HepG2 (cell line): ENCODE data around the gene NDUFB8. TPM values are rescaled to one million over a fixed set of nuclear protein-coding genes. Genes with fewer than 3 reads are reported as not detected.

ENCODE experiments used
- ATAC-seq: fragments of 200-7000 bp; cut with Tn5 transposase; 3 replicates; pipeline ENCODE4 v1.9.1; 2020; ENCODE audit warnings: mild to moderate bottlenecking, moderate library complexity
- BruUV-seq: library from RNA; stranded (reverse); fragments of 400-500 nt; replicated peaks from 2 replicates; lab custom pipeline; 2021; lab: Mats Ljungman, UMichigan
- CTCF ChIA-PET: fragments of 300-600 bp; formaldehyde crosslinking; extraction: SDS; loops from one replicate; lab custom pipeline; 2021; ENCODE audit warnings: low total read pairs, inconsistent platforms, low intra/inter-chr PET ratio; lab: Yijun Ruan, JAX
- POLR2A ChIA-PET: fragments of 350-600 bp; sonication (Branson Sonifier 250); formaldehyde crosslinking; loops from one replicate; lab custom pipeline; 2020; ENCODE audit warnings: antibody characterized with exemption, inconsistent platforms; lab: Yijun Ruan, JAX
- DNase-seq: peaks from one replicate; pipeline ENCODE4 v3.0.0-alpha.2; 2015; ENCODE audit warnings: low spot score
- FAIRE-seq: peaks from 3 replicates; lab custom pipeline; 2011; peaks lifted over from hg19 to GRCh38; lab: Jason Lieb, UNC
- H2AFZ ChIP-seq: one replicate; pipeline ENCODE4 v1.6.1; 2011; ENCODE audit warnings: low read length, inconsistent platforms
- H3K27ac ChIP-seq: fragments of 300-600 bp; 3 replicates; pipeline ENCODE4 v1.8.0; 2011; ENCODE audit warnings: mixed run types, mild to moderate bottlenecking, mixed read lengths, low read length, inconsistent platforms; ENCODE audit not compliant: insufficient read depth; ENCODE audit errors: extremely low read length
- H3K27me3 ChIP-seq, 2 experiments: fragments of 200-600 bp in 1 of 2; 2 replicates in 1 of 2; 3 replicates in 1 of 2; pipeline versions ENCODE4 v1.6.0 to v1.8.0; 2011; ENCODE audit warnings: low read length in 2 of 2, mild to moderate bottlenecking in 2 of 2, moderate library complexity in 2 of 2, inconsistent platforms in 1 of 2; ENCODE audit not compliant: insufficient read depth in 2 of 2, control insufficient read depth in 1 of 2
- H3K36me3 ChIP-seq, 2 experiments: fragments of 200-600 bp in 1 of 2; replicated peaks in 1 of 2; 2 replicates in 1 of 2; 3 replicates in 1 of 2; pipeline versions ENCODE4 v1.5.1 to v1.8.0; 2011; ENCODE audit warnings: low read length in 2 of 2, inconsistent platforms in 1 of 2; ENCODE audit not compliant: insufficient read depth in 2 of 2, control insufficient read depth in 1 of 2
- H3K4me1 ChIP-seq: 2 replicates; pipeline ENCODE4 v1.5.1; 2012; ENCODE audit warnings: low read length, inconsistent platforms; ENCODE audit not compliant: insufficient read depth
- H3K4me2 ChIP-seq: 2 replicates; pipeline ENCODE4 v1.6.0; 2011; ENCODE audit warnings: low read depth, low read length, inconsistent platforms
- H3K4me3 ChIP-seq, 3 experiments: fragments of 200-600 bp in 1 of 3; sonication (generic), shearing (Covaris generic) in 1 of 3; replicated peaks in 1 of 3; 2 replicates each; pipeline ENCODE4 v1.5.1; 2011 to 2016; ENCODE audit warnings: low read length in 3 of 3, inconsistent platforms in 2 of 3, low read depth in 2 of 3, mild to moderate bottlenecking in 2 of 3, control low read depth in 1 of 3, mixed read lengths in 1 of 3; ENCODE audit not compliant: insufficient read depth in 1 of 3
- H3K79me2 ChIP-seq: one replicate; pipeline ENCODE4 v1.6.1; 2011; ENCODE audit warnings: low read length, inconsistent platforms; ENCODE audit not compliant: insufficient read depth
- H3K9ac ChIP-seq: 2 replicates; pipeline ENCODE4 v1.6.0; 2011; ENCODE audit warnings: mild to moderate bottlenecking, low read depth, low read length, inconsistent platforms; ENCODE audit not compliant: insufficient read depth
- H3K9me3 ChIP-seq: 2 replicates; pipeline ENCODE4 v1.5.1; 2012; ENCODE audit warnings: mild to moderate bottlenecking, low read length
- H4K20me1 ChIP-seq: 2 replicates; pipeline ENCODE4 v1.6.0; 2011; ENCODE audit warnings: inconsistent platforms, mild to moderate bottlenecking, low read length, moderate library complexity; ENCODE audit not compliant: insufficient read depth
- AGO2 ChIP-seq: fragments of 200-400 bp; formaldehyde crosslinking; optimal IDR thresholded peaks from 2 replicates; pipeline ENCODE3; 2017; ENCODE audit warnings: mild to moderate bottlenecking, low read depth, low read length, moderate library complexity
- MBD4 ChIP-seq: IDR thresholded peaks from 2 replicates; pipeline ENCODE4 v1.6.1; 2012; ENCODE audit warnings: low read length, inconsistent platforms, borderline replicate concordance
- NFIB ChIP-seq: sonication (generic); formaldehyde crosslinking; IDR thresholded peaks from 2 replicates; pipeline ENCODE4 v1.9.0; 2021; ENCODE audit warnings: missing genetic modification reagents, mild to moderate bottlenecking, borderline replicate concordance
- ZBTB20 ChIP-seq: sonication (generic); formaldehyde crosslinking; IDR thresholded peaks from 2 replicates; pipeline ENCODE4 v1.8.1; 2023; ENCODE audit warnings: missing genetic modification reagents, low read depth, mild to moderate bottlenecking, borderline replicate concordance
- ZNF121 ChIP-seq: sonication (generic); formaldehyde crosslinking; IDR thresholded peaks from 2 replicates; pipeline ENCODE4 v1.5.0; 2020; ENCODE audit warnings: mild to moderate bottlenecking, missing genetic modification reagents
- ZNF264 ChIP-seq: sonication (generic); formaldehyde crosslinking; IDR thresholded peaks from 2 replicates; pipeline ENCODE4 v1.4.0; 2020; ENCODE audit warnings: missing genetic modification reagents
- ZSCAN30 ChIP-seq: sonication (generic); formaldehyde crosslinking; IDR thresholded peaks from 2 replicates; pipeline ENCODE4 v1.5.0; 2020; ENCODE audit warnings: mild to moderate bottlenecking, missing genetic modification reagents
- WGBS: methylation state at CpG from one replicate; pipeline ENCODE4 v1.1.6; 2017; ENCODE audit warnings: low lambda C conversion rate; 5-methylcytosine and 5-hydroxymethylcytosine counted together
- in situ Hi-C: cut with HindIII; loops from 2 replicates; pipeline ENCODE4 v1.10.0; 2017; ENCODE audit warnings: low pct_unique_long_range_greater_than_20kb; ENCODE audit not compliant: extremely low pct_ligation_motif_present
- intact Hi-C: fragments of 100-400 bp; cut with micrococcal nuclease; formaldehyde crosslinking; loops from one replicate; pipeline ENCODE4 v1.10.0; 2022; ENCODE audit not compliant: unreplicated experiment
- polyA plus RNA-seq, 8 experiments: library from polyadenylated mRNA; depleted of rRNA in 3 of 8; stranded (reverse) in 7 of 8; unstranded in 1 of 8; fragments of >200 nt; fragmentation: Illumina TruSeq in 4 of 8; extraction: Trizol in 4 of 8; gene quantifications; 2 replicates each; pipeline versions ENCODE4 v1.2.1 to v1.2.3, GENCODE V29; 2011 to 2016; ENCODE audit warnings: low read depth in 4 of 8, missing spikeins in 1 of 8, mixed read lengths in 1 of 8; ENCODE audit not compliant: insufficient read depth in 1 of 8
- total RNA-seq, 5 experiments: library from RNA; depleted of rRNA; stranded (reverse); fragments of >200 nt; fragmentation: Illumina TruSeq; extraction: Trizol; gene quantifications; 2 replicates each; pipeline ENCODE4 v1.2.3, GENCODE V29; 2016; ENCODE audit warnings: low read depth in 1 of 5
- TF ChIP-seq, protein P1 (sequence below): sonication (generic); formaldehyde crosslinking; IDR thresholded peaks from 2 replicates; pipeline ENCODE4 v1.4.0; 2020; ENCODE audit warnings: missing genetic modification reagents, mild to moderate bottlenecking, borderline replicate concordance
- TF ChIP-seq, protein P2 (sequence below): sonication (generic); formaldehyde crosslinking; IDR thresholded peaks from 2 replicates; pipeline ENCODE4 v1.4.0; 2020; ENCODE audit warnings: mild to moderate bottlenecking, low read depth, missing genetic modification reagents
- TF ChIP-seq, protein P3 (sequence below): sonication (generic); formaldehyde crosslinking; IDR thresholded peaks from 2 replicates; pipeline ENCODE4 v1.5.1; 2020; ENCODE audit warnings: mild to moderate bottlenecking, missing genetic modification reagents
- TF ChIP-seq, protein P4 (sequence below): sonication (generic); formaldehyde crosslinking; IDR thresholded peaks from 2 replicates; pipeline ENCODE4 v1.4.0; 2020; ENCODE audit warnings: missing genetic modification reagents, borderline replicate concordance

NDUFB8 gene
- total and polyA plus RNA-seq, 2 of the 13 experiments (the other 11 are each of a cell fraction or from before 2014, with no cell fraction given) = 210 to 216 TPM

DNA sequence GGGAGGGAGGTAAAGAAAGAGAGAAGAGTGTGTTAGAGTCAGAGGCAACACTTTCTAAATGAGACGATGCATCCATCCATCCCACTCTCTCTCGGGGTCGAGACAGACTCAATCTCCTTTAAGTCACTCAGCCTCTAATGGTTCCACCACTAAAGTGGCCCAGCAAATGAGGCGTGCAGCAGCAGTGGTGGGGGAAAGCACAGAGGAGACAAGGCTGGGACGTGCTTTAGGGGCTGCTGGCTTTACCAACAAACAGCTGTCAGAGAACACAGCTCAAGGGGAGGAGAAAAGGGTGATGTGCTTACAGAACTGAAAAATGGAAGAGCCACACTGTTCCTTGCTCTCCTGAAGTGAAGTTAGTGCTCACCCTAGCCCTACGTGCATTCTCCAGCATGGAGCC is 5.5 kb downstream of the NDUFB8 start (continued):
- TF ChIP-seq, protein P1, sequence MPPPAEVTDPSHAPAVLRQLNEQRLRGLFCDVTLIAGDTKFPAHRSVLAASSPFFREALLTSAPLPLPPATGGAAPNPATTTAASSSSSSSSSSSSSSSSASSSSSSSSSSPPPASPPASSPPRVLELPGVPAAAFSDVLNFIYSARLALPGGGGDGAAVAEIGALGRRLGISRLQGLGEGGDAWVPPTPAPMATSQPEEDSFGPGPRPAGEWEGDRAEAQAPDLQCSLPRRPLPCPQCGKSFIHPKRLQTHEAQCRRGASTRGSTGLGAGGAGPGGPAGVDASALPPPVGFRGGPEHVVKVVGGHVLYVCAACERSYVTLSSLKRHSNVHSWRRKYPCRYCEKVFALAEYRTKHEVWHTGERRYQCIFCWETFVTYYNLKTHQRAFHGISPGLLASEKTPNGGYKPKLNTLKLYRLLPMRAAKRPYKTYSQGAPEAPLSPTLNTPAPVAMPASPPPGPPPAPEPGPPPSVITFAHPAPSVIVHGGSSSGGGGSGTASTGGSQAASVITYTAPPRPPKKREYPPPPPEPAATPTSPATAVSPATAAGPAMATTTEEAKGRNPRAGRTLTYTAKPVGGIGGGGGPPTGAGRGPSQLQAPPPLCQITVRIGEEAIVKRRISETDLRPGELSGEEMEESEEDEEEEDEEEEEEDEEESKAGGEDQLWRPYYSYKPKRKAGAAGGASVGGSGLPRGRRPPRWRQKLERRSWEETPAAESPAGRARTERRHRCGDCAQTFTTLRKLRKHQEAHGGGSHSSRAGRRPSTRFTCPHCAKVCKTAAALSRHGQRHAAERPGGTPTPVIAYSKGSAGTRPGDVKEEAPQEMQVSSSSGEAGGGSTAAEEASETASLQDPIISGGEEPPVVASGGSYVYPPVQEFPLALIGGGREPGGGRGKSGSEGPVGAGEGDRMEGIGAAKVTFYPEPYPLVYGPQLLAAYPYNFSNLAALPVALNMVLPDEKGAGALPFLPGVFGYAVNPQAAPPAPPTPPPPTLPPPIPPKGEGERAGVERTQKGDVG (CRISPR knock-in tag) = no peak
- TF ChIP-seq, protein P2, sequence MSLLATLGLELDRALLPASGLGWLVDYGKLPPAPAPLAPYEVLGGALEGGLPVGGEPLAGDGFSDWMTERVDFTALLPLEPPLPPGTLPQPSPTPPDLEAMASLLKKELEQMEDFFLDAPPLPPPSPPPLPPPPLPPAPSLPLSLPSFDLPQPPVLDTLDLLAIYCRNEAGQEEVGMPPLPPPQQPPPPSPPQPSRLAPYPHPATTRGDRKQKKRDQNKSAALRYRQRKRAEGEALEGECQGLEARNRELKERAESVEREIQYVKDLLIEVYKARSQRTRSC = no peak

DNA sequence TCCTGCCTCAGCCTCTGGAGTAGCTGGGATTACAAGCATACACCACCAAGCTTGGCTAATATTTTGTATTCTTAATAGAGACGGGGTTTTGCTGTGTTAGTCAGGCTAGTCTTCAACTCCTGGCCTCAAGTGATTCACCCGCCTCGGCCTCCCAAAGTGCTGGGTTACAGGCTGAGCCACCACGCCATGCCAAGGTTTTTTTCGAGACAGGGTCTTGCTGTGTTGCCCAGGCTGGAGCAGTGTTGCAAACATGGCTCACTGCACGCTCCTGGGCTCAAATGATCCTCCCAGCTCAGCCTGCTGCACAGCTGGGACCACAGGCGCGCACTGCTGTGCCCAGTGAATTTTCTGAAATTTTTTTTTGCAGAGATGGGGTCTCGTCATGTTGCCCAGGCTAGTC is 6.7 kb downstream of the NDUFB8 start:
- WGBS = 96% methylated on average over 8 of the region's 9 CpGs
- no TSS peak for BruUV-seq
- Histone ChIP-seq H3K36me3 (peaks cover 4 to 28% of the 10 kb centered on the region in 2 experiments), H3K4me1 (peaks cover 18% of the 10 kb centered on the region)
- in situ Hi-C loops = no loop called here
- TF ChIP-seq MBD4 (no peak), ZSCAN30 (no peak), NFIB (CRISPR knock-in tag) (no peak), AGO2 (peak; percentile 27), ZNF264 (CRISPR knock-in tag) (no peak), ZBTB20 (CRISPR knock-in tag) (no peak), ZNF121 (CRISPR knock-in tag) (peak; percentile 76; the same call in 1 of the 2 replicates)
- TF ChIP-seq, protein P3, sequence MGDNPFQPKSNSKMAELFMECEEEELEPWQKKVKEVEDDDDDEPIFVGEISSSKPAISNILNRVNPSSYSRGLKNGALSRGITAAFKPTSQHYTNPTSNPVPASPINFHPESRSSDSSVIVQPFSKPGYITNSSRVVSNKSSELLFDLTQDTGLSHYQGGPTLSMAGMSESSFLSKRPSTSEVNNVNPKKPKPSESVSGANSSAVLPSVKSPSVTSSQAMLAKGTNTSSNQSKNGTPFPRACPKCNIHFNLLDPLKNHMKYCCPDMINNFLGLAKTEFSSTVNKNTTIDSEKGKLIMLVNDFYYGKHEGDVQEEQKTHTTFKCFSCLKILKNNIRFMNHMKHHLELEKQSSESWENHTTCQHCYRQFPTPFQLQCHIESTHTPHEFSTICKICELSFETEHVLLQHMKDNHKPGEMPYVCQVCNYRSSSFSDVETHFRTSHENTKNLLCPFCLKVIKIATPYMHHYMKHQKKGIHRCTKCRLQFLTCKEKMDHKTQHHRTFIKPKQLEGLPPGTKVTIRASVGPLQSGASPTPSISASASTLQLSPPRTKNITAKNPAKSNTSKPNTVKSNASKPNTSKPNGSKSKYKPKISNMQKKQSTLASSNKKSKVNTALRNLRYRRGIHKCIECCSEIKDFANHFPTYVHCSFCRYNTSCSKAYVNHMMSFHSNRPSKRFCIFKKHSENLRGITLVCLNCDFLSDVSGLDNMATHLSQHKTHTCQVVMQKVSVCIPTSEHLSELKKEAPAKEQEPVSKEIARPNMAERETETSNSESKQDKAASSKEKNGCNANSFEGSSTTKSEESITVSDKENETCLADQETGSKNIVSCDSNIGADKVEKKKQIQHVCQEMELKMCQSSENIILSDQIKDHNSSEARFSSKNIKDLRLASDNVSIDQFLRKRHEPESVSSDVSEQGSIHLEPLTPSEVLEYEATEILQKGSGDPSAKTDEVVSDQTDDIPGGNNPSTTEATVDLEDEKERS (CRISPR knock-in tag) = no peak
- TF ChIP-seq, protein P4, sequence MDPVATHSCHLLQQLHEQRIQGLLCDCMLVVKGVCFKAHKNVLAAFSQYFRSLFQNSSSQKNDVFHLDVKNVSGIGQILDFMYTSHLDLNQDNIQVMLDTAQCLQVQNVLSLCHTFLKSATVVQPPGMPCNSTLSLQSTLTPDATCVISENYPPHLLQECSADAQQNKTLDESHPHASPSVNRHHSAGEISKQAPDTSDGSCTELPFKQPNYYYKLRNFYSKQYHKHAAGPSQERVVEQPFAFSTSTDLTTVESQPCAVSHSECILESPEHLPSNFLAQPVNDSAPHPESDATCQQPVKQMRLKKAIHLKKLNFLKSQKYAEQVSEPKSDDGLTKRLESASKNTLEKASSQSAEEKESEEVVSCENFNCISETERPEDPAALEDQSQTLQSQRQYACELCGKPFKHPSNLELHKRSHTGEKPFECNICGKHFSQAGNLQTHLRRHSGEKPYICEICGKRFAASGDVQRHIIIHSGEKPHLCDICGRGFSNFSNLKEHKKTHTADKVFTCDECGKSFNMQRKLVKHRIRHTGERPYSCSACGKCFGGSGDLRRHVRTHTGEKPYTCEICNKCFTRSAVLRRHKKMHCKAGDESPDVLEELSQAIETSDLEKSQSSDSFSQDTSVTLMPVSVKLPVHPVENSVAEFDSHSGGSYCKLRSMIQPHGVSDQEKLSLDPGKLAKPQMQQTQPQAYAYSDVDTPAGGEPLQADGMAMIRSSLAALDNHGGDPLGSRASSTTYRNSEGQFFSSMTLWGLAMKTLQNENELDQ = no peak
- TF ChIP-seq, all 625 proteins: peak for 2
- ChIA-PET CTCF (no interaction called here), POLR2A (interaction anchor here (2.8 kb wide), 1 partner anchor 13 kb away, joined by 9 read pairs; the partner anchor contains the start of gene HIF1AN)
- DNase-seq (no peak), FAIRE-seq (no peak), ATAC-seq (no peak)
- Histone ChIP-seq H3K4me3 (no peak overlapping the region), H3K4me2 (no peak overlapping the region), H4K20me1 (no peaks in the 10 kb centered on the region), H3K27ac (no peak overlapping the region), H3K9me3 (no peaks in the 10 kb centered on the region), H2AFZ (no peak overlapping the region), H3K27me3 (no peaks in the 10 kb centered on the region), H3K9ac (no peak overlapping the region), H3K79me2 (no peaks in the 10 kb centered on the region)
- intact Hi-C loops = no loop called here
